MV-4-11 (cell line): ENCODE measurements around the gene HNF4A.
"Not testable (repeated sequence)": the region's sequence is repeated elsewhere in the genome, so short reads cannot be mapped to it uniquely, and the experiment has no call there.

Experiments used
- DNase-seq: peaks from one replicate; lab custom pipeline; 2025; lab: John Stamatoyannopoulos, UW

HNF4A gene

GRCh38 chr20:44345941-44346340, 9.6 kb upstream of the HNF4A start:
- not testable (repeated sequence) for DNase-seq

- DNase-seq, result no peak
Measured at GRCh38 chr20:44348168-44348659, 7.3 kb upstream of the HNF4A start.

- DNase-seq, result no peak
Measured at GRCh38 chr20:44349349-44349748, 6.2 kb upstream of the HNF4A start.

- DNase-seq, result no peak
Measured at GRCh38 chr20:44350567-44350966, 4.9 kb upstream of the HNF4A start.

GRCh38 chr20:44354979-44355497, 461 bp upstream of the HNF4A start:
- no peak for DNase-seq

GRCh38 chr20:44356353-44356723, 839 bp downstream of the HNF4A start:
- no peak for DNase-seq

GRCh38 chr20:44357020-44357419, 1.5 kb downstream of the HNF4A start:
- DNase-seq, result no peak

- DNase-seq, result no peak
Measured at GRCh38 chr20:44357555-44358125, 2.1 kb downstream of the HNF4A start.

GRCh38 chr20:44358776-44359175, 3.3 kb downstream of the HNF4A start:
- no peak for DNase-seq

GRCh38 chr20:44360221-44360620, 4.7 kb downstream of the HNF4A start:
- no peak for DNase-seq

- no peak for DNase-seq
Measured at GRCh38 chr20:44361021-44361420, 5.5 kb downstream of the HNF4A start.

- DNase-seq, result no peak
Measured at GRCh38 chr20:44362466-44362940, 7.0 kb downstream of the HNF4A start.

GRCh38 chr20:44364068-44364467, 8.6 kb downstream of the HNF4A start:
- DNase-seq, result no peak

- DNase-seq, result no peak
Measured at GRCh38 chr20:44364780-44365179, 9.3 kb downstream of the HNF4A start.

- no peak for DNase-seq
Measured at GRCh38 chr20:44367746-44368145, 12.2 kb downstream of the HNF4A start.

- DNase-seq, result no peak
Measured at GRCh38 chr20:44370639-44371218, 15.2 kb downstream of the HNF4A start.

- no peak for DNase-seq
Measured at GRCh38 chr20:44382641-44383040, 27.1 kb downstream of the HNF4A start.

- DNase-seq, result peak; percentile 43
Measured at GRCh38 chr20:44384423-44385027, 29.0 kb downstream of the HNF4A start.

GRCh38 chr20:44388466-44389023, 33.0 kb downstream of the HNF4A start:
- DNase-seq, result peak; percentile 47

- DNase-seq, result no peak
Measured at GRCh38 chr20:44389871-44390270, 34.4 kb downstream of the HNF4A start.

GRCh38 chr20:44390280-44390679, 34.8 kb downstream of the HNF4A start:
- DNase-seq, result no peak

- no peak for DNase-seq
Measured at GRCh38 chr20:44392088-44392775, 36.7 kb downstream of the HNF4A start.
